B cell (primary cell): Measurements from ENCODE around the gene CERS1. TPM values are rescaled to one million over a fixed set of nuclear protein-coding genes. Genes with fewer than 3 reads are reported as not detected.

Experiments used
- ATAC-seq: fragments of 200-7000 bp; cut with Tn5 transposase; one replicate; pipeline ENCODE4 v1.10.0; 2021; ENCODE audit warnings: low read depth, mild to moderate bottlenecking, moderate number of reproducible peaks, moderate library complexity
- CTCF ChIA-PET: fragments of 350-600 bp; sonication (Branson Sonifier 250); formaldehyde crosslinking; loops from one replicate; lab custom pipeline; 2021; ENCODE audit warnings: antibody characterized with exemption, inconsistent platforms; lab: Charles Lee
- POLR2A ChIA-PET: fragments of 350-600 bp; sonication (Branson Sonifier 250); formaldehyde crosslinking; loops from one replicate; lab custom pipeline; 2021; ENCODE audit warnings: antibody characterized with exemption; lab: Charles Lee
- DNase-seq: peaks from one replicate; pipeline ENCODE4 v3.0.0; 2013
- H2AFZ ChIP-seq: 2 replicates; pipeline ENCODE4 v1.6.1; 2012; ENCODE audit warnings: mild to moderate bottlenecking, low read depth, low read length; ENCODE audit not compliant: insufficient read depth, poor library complexity, severe bottlenecking
- H3K27ac ChIP-seq, 2 donors: 1 replicate in 1 of 2; 2 replicates in 1 of 2; pipeline ENCODE4 v1.5.1; 2012 to 2013; ENCODE audit warnings: low read length in 2 of 2, mild to moderate bottlenecking in 2 of 2, moderate library complexity in 1 of 2
- H3K27me3 ChIP-seq, 4 experiments: fragments of 200-600 bp in 1 of 4; sonication (generic) in 1 of 4; replicated peaks in 1 of 4; 1 replicate in 2 of 4; 2 replicates in 2 of 4; pipeline versions ENCODE4 v1.6.1 to v1.7.0; 2013 to 2016; ENCODE audit warnings: low read length in 3 of 4, mild to moderate bottlenecking in 2 of 4, mixed read lengths in 1 of 4, moderate library complexity in 1 of 4; ENCODE audit not compliant: insufficient read depth in 4 of 4, control insufficient read depth in 3 of 4; ENCODE audit errors: control extremely low read depth in 1 of 4
- H3K36me3 ChIP-seq, 2 experiments: replicated peaks in 1 of 2; 1 replicate in 1 of 2; 2 replicates in 1 of 2; pipeline versions ENCODE4 v1.6.1 to v1.7.1; 2013; ENCODE audit warnings: low read length in 1 of 2; ENCODE audit not compliant: insufficient read depth in 2 of 2, control insufficient read depth in 1 of 2; ENCODE audit errors: control extremely low read depth in 1 of 2, extremely low read depth in 1 of 2
- H3K4me1 ChIP-seq, 2 donors: fragments of 200-600 bp in 1 of 2; sonication (generic) in 1 of 2; 1 replicate in 1 of 2; 2 replicates in 1 of 2; pipeline versions ENCODE4 v1.5.1 to v1.6.1; 2013 to 2017; ENCODE audit warnings: low read length in 2 of 2; ENCODE audit not compliant: control insufficient read depth in 2 of 2, insufficient read depth in 2 of 2
- H3K4me2 ChIP-seq: replicated peaks from 2 replicates; pipeline ENCODE3; 2012; ENCODE audit warnings: mild to moderate bottlenecking, low read depth, low read length; ENCODE audit not compliant: poor library complexity, severe bottlenecking
- H3K4me3 ChIP-seq, 5 experiments: fragments of 200-600 bp in 1 of 5; sonication (generic) in 1 of 5; 1 replicate in 3 of 5; 2 replicates in 2 of 5; pipeline versions ENCODE4 v1.5.1 to v1.7.0; 2011 to 2016; ENCODE audit warnings: low read length in 4 of 5, mild to moderate bottlenecking in 4 of 5, low read depth in 2 of 5, control low read depth in 1 of 5, moderate library complexity in 1 of 5; ENCODE audit not compliant: insufficient read depth in 1 of 5; ENCODE audit errors: control extremely low read depth in 1 of 5, extremely low read depth in 1 of 5
- H3K79me2 ChIP-seq: fragments of 200-600 bp; sonication (generic); one replicate; pipeline ENCODE4 v1.6.0; 2016; ENCODE audit warnings: low read length; ENCODE audit not compliant: control insufficient read depth, insufficient read depth
- H3K9ac ChIP-seq: fragments of 200-600 bp; sonication (generic); 2 replicates; pipeline ENCODE4 v1.6.1; 2017; ENCODE audit warnings: mild to moderate bottlenecking, low read length, moderate library complexity
- H3K9me3 ChIP-seq, 3 donors: one replicate each; pipeline versions ENCODE4 v1.6.1 to v1.7.1; 2013; ENCODE audit warnings: low read length in 2 of 3; ENCODE audit not compliant: control insufficient read depth in 2 of 3, insufficient read depth in 1 of 3; ENCODE audit errors: control extremely low read depth in 1 of 3
- H4K20me1 ChIP-seq: 2 replicates; pipeline ENCODE4 v1.6.0; 2012; ENCODE audit warnings: mild to moderate bottlenecking, low read length; ENCODE audit not compliant: insufficient read depth, control insufficient read depth, poor library complexity, severe bottlenecking
- H3K27ac Mint-ChIP-seq: one replicate; pipeline ENCODE4 v1.8.0; 2021; ENCODE audit warnings: mixed read lengths
- H3K27me3 Mint-ChIP-seq: one replicate; pipeline ENCODE4 v1.8.0; 2021; ENCODE audit warnings: mixed read lengths
- H3K4me1 Mint-ChIP-seq: one replicate; pipeline ENCODE4 v1.8.0; 2021; ENCODE audit warnings: mixed read lengths
- H3K4me3 Mint-ChIP-seq: one replicate; pipeline ENCODE4 v1.8.0; 2021; ENCODE audit warnings: mixed read lengths
- H3K9me3 Mint-ChIP-seq: one replicate; pipeline ENCODE4 v1.8.0; 2022; ENCODE audit warnings: mixed read lengths; ENCODE audit not compliant: insufficient read depth
- EZH2 ChIP-seq: IDR thresholded peaks from 2 replicates; pipeline ENCODE4 v1.6.1; 2012; ENCODE audit warnings: borderline replicate concordance, low read depth, mild to moderate bottlenecking, moderate library complexity, low read length; ENCODE audit not compliant: insufficient read depth, poor library complexity, severe bottlenecking
- WGBS: methylation state at CpG from one replicate; pipeline ENCODE4 v1.1.5; 2013; ENCODE audit warnings: missing lambda C conversion rate; ENCODE audit not compliant: insufficient coverage; 5-methylcytosine and 5-hydroxymethylcytosine counted together
- intact Hi-C: fragments of 100-400 bp; cut with micrococcal nuclease; formaldehyde crosslinking; loops from one replicate; pipeline ENCODE4 v1.10.0; 2022
- polyA plus RNA-seq: library from polyadenylated mRNA; depleted of rRNA; stranded (reverse); fragments of >200 nt; gene quantifications from 2 replicates; pipeline ENCODE4 v1.2.3, GENCODE V29; 2012
- total RNA-seq, 2 donors: library from RNA; stranded (reverse); fragments of 120-200 nt in 1 of 2; gene quantifications; 1 replicate in 1 of 2; 2 replicates in 1 of 2; pipeline versions ENCODE4 v1.2.3 to v1.2.4, GENCODE V29; 2013 to 2022
- TF ChIP-seq, protein P1 (sequence below): fragments of 200-600 bp; IDR thresholded peaks from one replicate; pipeline ENCODE4 v1.8.0; 2022; ENCODE audit warnings: antibody characterized with exemption, mild to moderate bottlenecking

Gene CERS1
- total and polyA plus RNA-seq, 2 donors (not counting 1 experiment from before 2014, with no cell fraction given) = not detected

DNA sequence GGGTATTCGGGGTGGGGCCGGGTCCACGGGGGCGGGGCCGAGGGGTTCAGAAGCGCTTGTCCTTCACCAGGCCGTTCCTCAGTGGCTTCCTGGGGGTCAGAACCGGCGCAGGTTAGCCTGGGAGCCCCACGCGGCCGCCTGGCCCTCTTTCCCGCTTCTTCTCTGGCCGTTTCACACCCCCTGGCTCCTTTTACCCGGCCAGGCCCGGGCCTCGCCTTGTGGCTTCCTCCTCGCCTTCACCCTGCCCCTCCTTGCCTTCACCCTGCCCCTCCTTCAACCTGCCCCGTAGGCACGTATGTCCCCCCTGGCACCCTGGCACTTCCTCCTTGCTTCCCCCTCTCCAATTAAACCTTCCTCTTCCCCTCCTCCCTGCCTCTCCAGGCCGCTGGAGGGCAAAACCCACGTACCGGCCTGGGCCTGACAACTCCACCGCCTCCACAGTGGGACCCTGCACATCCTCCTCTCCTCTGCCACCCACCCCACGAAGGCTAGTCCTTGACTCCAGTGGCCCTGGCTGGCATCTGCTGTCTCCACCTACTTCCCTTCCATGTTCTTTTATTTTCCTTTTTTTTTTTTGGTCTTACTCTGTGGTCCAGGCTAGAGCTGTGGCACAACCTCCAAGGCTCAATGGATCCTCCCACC, 25.3 kb downstream of the CERS1 start:
- peaks cover 0 to 3% (median 0%) of the 10 kb centered on the region in 3 donors for H3K9me3 ChIP-seq
- intact Hi-C loops = no loop called here
- H3K4me3 ChIP-seq = no peak overlapping the region
- Mint-ChIP-seq H3K4me1 (peaks cover 14% of the 10 kb centered on the region), H3K9me3 (no peaks in the 10 kb centered on the region), H3K27me3 (peaks cover 19% of the 10 kb centered on the region), H3K4me3 (peak overlapping the region; percentile 32), H3K27ac (no peak overlapping the region)
- ChIA-PET POLR2A (interaction anchor here (0.9 kb wide), 1 partner anchor 13 kb away, joined by 6 read pairs; no protein-coding TSS in a partner anchor), CTCF (interaction anchor here (1.1 kb wide), 1 partner anchor 12 kb away, joined by 4 read pairs; no protein-coding TSS in a partner anchor)
- TF ChIP-seq EZH2 = no peak
- TF ChIP-seq, protein P1, sequence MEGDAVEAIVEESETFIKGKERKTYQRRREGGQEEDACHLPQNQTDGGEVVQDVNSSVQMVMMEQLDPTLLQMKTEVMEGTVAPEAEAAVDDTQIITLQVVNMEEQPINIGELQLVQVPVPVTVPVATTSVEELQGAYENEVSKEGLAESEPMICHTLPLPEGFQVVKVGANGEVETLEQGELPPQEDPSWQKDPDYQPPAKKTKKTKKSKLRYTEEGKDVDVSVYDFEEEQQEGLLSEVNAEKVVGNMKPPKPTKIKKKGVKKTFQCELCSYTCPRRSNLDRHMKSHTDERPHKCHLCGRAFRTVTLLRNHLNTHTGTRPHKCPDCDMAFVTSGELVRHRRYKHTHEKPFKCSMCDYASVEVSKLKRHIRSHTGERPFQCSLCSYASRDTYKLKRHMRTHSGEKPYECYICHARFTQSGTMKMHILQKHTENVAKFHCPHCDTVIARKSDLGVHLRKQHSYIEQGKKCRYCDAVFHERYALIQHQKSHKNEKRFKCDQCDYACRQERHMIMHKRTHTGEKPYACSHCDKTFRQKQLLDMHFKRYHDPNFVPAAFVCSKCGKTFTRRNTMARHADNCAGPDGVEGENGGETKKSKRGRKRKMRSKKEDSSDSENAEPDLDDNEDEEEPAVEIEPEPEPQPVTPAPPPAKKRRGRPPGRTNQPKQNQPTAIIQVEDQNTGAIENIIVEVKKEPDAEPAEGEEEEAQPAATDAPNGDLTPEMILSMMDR = no peak
- H3K27ac ChIP-seq = no peak overlapping the region
- H3K79me2 ChIP-seq = peaks cover 3% of the 10 kb centered on the region
- H4K20me1 ChIP-seq = peaks cover 39% of the 10 kb centered on the region
- peak overlapping the region; percentile 51 for H3K4me2 ChIP-seq
- 19% methylated on average over 25 of the region's 25 CpGs for WGBS
- H2AFZ ChIP-seq = no peak overlapping the region
- no peak overlapping the region for H3K9ac ChIP-seq
- peaks cover 0 to 28% (median 6%) of the 10 kb centered on the region in 4 experiments for H3K27me3 ChIP-seq
- ATAC-seq (no peak), DNase-seq (no peak)
- peaks cover 0 to 22% of the 10 kb centered on the region in 2 experiments for H3K36me3 ChIP-seq
- H3K4me1 ChIP-seq = peaks cover 11 to 12% of the 10 kb centered on the region in 2 donors

DNA sequence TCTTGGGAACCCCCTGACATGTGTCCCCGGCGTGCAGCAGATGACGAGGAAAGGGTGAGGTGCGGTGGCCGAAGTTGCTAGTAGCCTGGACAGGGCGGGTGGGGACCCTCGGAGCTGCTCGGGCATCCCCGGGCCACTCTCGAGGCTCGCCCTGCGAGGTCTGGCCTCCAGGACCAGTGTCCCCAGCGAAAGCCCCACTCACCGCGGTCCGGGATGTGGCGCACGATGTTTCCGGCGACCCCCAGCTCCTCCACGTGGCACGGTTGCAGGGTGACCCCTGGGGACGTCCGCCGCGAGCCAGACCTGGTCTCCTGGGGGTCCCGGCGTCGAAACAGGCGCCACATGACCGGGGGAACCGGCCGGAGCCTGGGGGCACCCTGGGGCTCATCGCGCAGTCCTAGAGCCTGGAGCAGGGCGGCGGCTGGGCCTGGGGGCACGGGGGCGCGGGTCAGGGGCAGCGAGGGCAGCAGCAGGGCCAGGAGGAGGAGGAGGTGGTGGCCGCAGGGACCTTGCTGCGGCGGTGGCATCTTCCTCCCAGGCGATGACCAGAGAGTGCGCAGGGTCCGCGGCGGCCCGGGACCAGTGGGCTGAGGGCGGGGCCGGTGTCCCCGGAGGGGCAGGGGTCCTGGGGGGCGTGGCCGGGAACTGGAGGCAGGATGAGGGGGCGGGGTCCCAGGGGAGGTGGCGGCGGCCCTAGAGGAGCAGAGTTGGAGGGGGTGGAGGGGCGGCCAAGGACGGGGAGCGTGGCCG, 26.0 kb downstream of the CERS1 start:
- H3K27me3 Mint-ChIP-seq = peaks cover 19% of the 10 kb centered on the region
- H3K9me3 ChIP-seq = peaks cover 0 to 3% (median 0%) of the 10 kb centered on the region in 3 donors
- peaks cover 14% of the 10 kb centered on the region for H3K4me1 Mint-ChIP-seq
- H3K79me2 ChIP-seq = peaks cover 3% of the 10 kb centered on the region
- ChIA-PET CTCF (no interaction called here), POLR2A (no interaction called here)
- peaks cover 0 to 28% (median 6%) of the 10 kb centered on the region in 4 experiments for H3K27me3 ChIP-seq
- no peak overlapping the region for H3K4me3 ChIP-seq
- peaks cover 40% of the 10 kb centered on the region for H4K20me1 ChIP-seq
- H3K9ac ChIP-seq = no peak overlapping the region
- H3K4me2 ChIP-seq = peak overlapping the region; percentile 51
- peaks cover 0 to 29% of the 10 kb centered on the region in 2 experiments for H3K36me3 ChIP-seq
- no peak overlapping the region for H3K27ac Mint-ChIP-seq
- intact Hi-C loops = no loop called here
- 15% methylated on average over 57 of the region's 62 CpGs for WGBS
- no peak overlapping the region for H3K27ac ChIP-seq
- TF ChIP-seq, protein P1 = no peak
- no peak for TF ChIP-seq EZH2
- ATAC-seq (no peak), DNase-seq (no peak)
- H3K4me3 Mint-ChIP-seq = no peak overlapping the region
- H2AFZ ChIP-seq = no peak overlapping the region
- H3K4me1 ChIP-seq = peaks cover 11 to 12% of the 10 kb centered on the region in 2 donors
- H3K9me3 Mint-ChIP-seq = no peaks in the 10 kb centered on the region
